ENCODE measurements around the gene MT1B. TPM values are rescaled to one million over a fixed set of nuclear protein-coding genes. Genes with fewer than 3 reads are reported as not detected.
"Not testable (repeated sequence)": the region's sequence is repeated elsewhere in the genome, so short reads cannot be mapped to it uniquely, and the experiment has no call there.

The MT1B gene
- total RNA-seq, 1 experiment from 2014 or later = not detected

DNA sequence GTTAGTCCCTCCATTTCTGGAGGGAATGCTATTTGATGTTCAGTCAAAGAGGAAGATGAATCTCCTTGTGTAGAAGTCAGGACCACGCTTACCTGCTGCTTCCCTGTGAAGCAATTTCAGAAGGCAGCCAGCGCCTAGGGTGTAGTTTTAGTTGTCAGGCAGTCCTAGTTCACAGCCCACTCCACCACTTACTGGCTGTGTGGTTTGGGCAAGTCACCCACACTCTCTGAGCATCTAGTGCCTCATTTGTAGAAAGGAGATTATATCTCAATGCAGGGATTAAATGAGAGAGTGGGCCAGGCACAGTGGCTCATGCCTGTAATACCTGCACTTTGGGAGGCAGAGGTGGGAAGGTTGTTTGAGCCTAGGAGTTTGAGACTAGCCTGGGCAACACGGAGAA lies 20.5 kb downstream of the MT1B start:
- not testable (repeated sequence) for DNase-seq (ENCODE audit: low read depth in 1 of 2, low spot score in 2 of 2); H3K27ac ChIP-seq; H3K9me3 ChIP-seq (replicated peaks); H3K4me1 ChIP-seq (replicated peaks); H3K36me3 ChIP-seq; H3K4me3 ChIP-seq
- peaks cover 42% of the 10 kb centered on the region for H3K27me3 ChIP-seq (replicated peaks)

DNA sequence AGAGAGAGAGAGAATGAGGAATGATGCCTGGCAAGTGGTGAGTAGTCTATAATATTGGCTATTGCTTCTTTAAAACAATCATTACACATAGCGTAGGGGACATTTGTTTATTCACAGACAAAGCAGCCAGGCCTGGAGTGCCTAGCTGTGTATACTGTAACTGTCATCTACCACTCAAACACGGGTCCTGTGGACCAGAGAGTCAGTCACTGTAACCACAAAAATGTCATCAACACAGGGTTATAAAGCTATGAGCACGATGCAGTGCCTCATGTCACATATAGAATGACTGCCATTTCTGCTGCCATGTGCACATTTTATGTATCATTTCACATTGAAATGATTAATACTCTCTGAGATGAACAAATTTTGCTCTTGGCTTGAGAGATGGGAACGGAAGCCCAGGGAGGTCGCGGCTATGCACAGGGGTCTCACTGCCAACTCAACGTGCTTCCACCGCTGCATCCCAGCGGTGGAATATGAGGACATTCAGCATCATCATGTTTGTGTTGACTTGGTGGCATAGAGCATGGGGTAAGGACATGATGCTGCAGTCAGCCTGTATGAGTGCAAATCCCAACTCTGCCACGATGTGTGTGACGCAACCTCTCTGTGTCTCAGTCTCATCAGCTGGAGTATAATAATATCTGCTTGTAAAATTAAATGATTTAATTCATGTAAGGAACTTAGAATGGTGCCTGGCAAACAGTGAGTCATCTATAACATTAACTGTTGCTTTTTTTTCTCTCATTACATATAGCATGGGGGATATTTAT lies 21.3 kb downstream of the MT1B start:
- no peak overlapping the region for H3K4me3 ChIP-seq
- peaks cover 34% of the 10 kb centered on the region for H3K27me3 ChIP-seq (replicated peaks)
- no peak for DNase-seq (ENCODE audit: low read depth in 1 of 2, low spot score in 2 of 2)
- no peak overlapping the region for H3K27ac ChIP-seq
- H3K36me3 ChIP-seq = no peaks in the 10 kb centered on the region
- no peaks in the 10 kb centered on the region for H3K4me1 ChIP-seq (replicated peaks)
- no peaks in the 10 kb centered on the region for H3K9me3 ChIP-seq (replicated peaks)

DNA sequence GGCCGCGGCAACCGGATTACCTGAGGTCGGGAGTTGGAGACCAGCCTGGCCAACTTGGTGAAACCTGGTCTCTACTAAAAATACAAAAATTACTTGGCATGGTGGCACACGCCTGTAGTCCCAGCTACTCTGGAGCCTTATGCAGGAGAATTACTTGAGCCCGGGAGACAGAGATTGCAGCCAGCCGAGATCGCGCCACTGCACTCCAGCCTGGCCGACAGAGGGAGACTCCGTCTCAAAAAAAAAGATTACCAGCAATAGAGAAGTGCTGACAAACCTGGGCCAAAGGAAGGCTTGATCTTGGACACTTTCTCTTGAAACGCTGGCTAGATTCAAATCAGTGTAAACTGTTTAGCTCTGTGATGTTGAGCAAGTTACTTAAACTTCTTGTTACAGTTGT lies 22.2 kb downstream of the MT1B start:
- no peak for DNase-seq (ENCODE audit: low read depth in 1 of 2, low spot score in 2 of 2)
- Histone ChIP-seq H3K4me1 (replicated peaks) (no peaks in the 10 kb centered on the region), H3K27me3 (replicated peaks) (peaks cover 24% of the 10 kb centered on the region), H3K9me3 (replicated peaks) (no peaks in the 10 kb centered on the region), H3K27ac (no peak overlapping the region), H3K36me3 (no peaks in the 10 kb centered on the region), H3K4me3 (no peak overlapping the region)

DNA sequence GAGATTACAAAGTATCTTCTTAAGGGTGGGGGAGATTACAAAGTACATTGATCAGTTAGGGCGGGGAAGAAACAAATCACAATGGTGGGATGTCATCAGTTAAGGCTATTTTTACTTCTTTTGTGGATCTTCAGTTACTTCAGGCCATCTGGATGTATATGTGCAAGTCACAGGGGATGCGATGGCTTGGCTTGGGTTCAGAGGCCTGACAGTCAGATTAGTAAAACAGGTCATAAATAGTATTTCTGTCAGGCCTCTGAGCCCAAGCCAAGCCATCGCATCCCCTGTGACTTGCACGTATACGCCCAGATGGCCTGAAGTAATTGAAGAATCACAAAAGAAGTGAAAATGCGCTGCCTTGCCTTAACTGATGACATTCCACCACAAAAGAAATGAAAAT lies 22.9 kb downstream of the MT1B start:
- not testable (repeated sequence) for H3K4me1 ChIP-seq (replicated peaks); H3K27ac ChIP-seq; H3K9me3 ChIP-seq (replicated peaks); H3K36me3 ChIP-seq; H3K4me3 ChIP-seq; DNase-seq (ENCODE audit: low read depth in 1 of 2, low spot score in 2 of 2)
- H3K27me3 ChIP-seq (replicated peaks) = peaks cover 18% of the 10 kb centered on the region

DNA sequence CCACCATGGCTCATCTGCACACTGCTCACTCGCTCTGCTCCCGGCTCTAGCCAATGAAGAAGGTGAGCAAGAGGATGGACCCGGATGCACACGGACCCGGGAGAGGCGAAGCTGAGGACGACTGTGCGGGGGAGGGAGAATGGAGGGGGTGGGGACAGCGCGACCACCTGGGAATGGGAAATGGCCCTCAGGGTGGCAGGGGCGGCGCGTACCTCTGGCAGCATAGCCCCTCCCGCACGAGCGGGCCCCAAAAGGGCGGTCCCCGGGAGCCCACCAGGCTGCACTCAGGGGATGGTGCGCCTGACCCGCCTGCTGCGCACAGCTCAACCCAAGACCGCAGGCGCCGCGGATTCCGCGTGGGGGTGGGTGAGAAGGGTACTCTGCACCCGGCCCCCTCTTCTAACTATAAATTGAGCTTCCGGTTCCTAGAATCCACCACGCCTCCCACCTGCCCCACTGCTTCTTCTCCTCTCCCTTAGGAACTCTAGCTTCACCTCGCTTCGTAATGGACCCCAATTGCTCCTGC lies 24.1 kb downstream of the MT1B start:
- Histone ChIP-seq H3K27me3 (replicated peaks) (peaks cover 7% of the 10 kb centered on the region), H3K36me3 (no peaks in the 10 kb centered on the region), H3K4me1 (replicated peaks) (no peaks in the 10 kb centered on the region), H3K4me3 (no peak overlapping the region), H3K27ac (no peak overlapping the region), H3K9me3 (replicated peaks) (no peaks in the 10 kb centered on the region)
- DNase-seq (ENCODE audit: low read depth in 1 of 2, low spot score in 2 of 2) = no peak

DNA sequence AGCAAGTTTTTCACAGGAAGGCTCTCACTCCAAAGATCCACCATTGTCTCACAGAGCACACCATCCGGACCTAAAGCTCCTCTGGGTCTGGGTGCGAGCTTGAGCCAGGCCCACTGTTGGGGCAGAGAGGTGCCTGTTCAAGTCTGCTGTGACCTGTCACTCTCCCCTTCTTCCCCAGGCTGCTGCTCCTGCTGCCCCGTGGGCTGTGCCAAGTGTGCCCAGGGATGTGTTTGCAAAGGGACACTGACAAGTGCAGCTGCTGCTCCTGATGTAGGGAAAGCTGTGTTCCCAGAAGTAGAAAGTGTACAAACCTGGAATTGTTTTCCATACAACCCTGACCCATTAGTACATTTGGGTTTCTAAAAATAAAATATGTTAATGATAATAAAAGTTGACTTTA lies 25.8 kb downstream of the MT1B start:
- Histone ChIP-seq H3K4me1 (replicated peaks) (peaks cover 5% of the 10 kb centered on the region; the same call in 1 of the 2 replicates), H3K4me3 (no peak overlapping the region), H3K36me3 (no peaks in the 10 kb centered on the region), H3K27ac (no peak overlapping the region), H3K9me3 (replicated peaks) (no peaks in the 10 kb centered on the region), H3K27me3 (replicated peaks) (peaks cover 7% of the 10 kb centered on the region)
- DNase-seq (ENCODE audit: low read depth in 1 of 2, low spot score in 2 of 2) = no peak

DNA sequence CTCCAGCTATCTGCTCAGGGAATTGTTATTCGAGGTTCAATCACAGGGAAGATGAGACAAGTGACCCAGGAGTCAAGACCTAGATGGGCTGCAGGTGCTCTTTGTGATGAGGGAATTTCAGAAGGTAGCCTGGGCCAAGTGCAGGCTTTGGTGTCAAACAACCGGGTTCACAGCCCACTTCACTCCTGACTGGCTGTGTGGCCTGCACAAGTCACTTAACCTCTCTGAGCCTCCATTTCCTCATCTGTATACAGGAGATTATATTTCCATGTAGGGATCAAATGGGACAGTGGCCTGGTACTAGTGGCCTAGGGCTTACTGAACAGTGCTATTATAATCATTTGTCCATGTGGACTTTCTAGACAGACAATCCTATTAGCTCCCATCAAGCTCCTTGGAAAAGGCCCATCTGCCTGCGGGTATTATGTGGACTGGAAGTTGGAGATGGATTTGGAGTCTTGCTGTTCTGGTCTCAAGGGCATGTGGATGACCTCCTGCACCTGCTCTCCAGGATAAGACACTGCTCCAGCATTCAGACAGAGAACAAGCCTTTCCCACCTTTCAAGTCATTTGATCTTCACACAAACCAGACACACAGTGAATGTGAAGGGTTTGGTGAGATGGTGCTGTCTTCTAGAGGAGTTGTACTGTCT lies 27.5 kb downstream of the MT1B start:
- no peak overlapping the region for H3K27ac ChIP-seq
- H3K4me1 ChIP-seq (replicated peaks) = peaks cover 12% of the 10 kb centered on the region
- H3K27me3 ChIP-seq (replicated peaks) = peaks cover 7% of the 10 kb centered on the region
- H3K36me3 ChIP-seq = no peaks in the 10 kb centered on the region
- DNase-seq (ENCODE audit: low read depth in 1 of 2, low spot score in 2 of 2) = no peak
- H3K4me3 ChIP-seq = no peak overlapping the region
- H3K9me3 ChIP-seq (replicated peaks) = no peaks in the 10 kb centered on the region

DNA sequence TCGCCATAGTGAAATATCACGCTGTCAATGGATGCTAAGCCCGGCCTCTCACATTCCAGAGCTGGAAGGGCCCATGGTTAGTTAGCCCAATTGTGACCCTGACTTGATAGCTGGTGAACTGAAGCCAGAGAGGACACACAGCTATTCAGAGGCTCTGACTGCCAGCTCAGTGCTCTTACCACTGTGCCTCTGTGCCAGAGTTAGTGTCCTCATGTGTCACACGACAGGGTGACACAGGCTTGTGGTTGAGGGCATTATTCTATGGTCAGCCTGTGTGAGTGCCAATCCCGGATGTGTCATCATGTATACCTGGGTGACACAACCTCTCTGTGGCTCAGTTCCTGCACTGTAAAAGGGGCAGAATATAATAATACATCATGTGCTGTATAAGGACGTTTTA lies 28.1 kb downstream of the MT1B start:
- peaks cover 12% of the 10 kb centered on the region for H3K4me1 ChIP-seq (replicated peaks)
- no peak overlapping the region for H3K4me3 ChIP-seq
- H3K27me3 ChIP-seq (replicated peaks) = peaks cover 7% of the 10 kb centered on the region
- H3K36me3 ChIP-seq = no peaks in the 10 kb centered on the region
- DNase-seq (ENCODE audit: low read depth in 1 of 2, low spot score in 2 of 2) = no peak
- H3K9me3 ChIP-seq (replicated peaks) = no peaks in the 10 kb centered on the region
- no peak overlapping the region for H3K27ac ChIP-seq

DNA sequence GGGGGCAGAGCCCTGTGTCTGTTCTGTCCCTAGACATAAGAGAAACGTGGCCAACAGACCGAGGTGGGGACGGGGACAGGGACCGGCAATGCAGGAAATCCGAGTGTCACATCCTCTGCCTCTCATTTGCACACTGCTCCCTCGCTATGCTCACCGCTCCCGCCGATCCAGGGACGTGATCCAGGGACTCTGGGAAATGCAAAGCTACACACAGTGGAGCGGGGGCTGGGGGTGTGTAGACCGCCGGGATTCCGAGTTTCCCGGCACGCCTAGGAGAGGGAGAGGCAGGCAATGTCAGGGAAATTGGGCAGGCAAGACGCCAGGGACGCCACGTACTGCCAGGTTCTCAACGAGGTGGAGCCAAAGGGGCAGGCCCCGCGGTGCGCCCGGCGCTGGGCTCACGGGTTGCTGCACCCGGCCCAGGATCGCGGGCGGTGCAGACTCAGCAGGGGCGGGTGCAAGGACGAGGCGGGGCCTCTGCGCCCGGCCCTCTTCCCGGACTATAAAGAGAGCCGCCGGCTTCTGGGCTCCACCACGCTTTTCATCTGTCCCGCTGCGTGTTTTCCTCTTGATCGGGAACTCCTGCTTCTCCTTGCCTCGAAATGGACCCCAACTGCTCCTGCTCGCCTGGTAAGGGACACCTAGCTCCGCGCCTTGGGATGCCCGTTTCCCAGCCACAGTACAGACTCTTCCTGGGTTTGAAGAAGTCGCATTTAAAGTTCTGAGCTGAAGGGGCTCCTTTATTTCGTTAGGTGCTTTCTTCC lies 30.4 kb downstream of the MT1B start, which contains the start of gene MT1X:
MT1X (plus strand) TSS at position 532 of the 764 bp plus-strand sequence; CDS start at position 603, 71 bp downstream.
- 0 out of 2 replicates have a peak, but pooled peaks cover 4% of the 10 kb centered on the region for H3K9me3 ChIP-seq (replicated peaks)
- peaks cover under 1% of the 10 kb centered on the region; the same call in 1 of the 2 replicates for H3K27me3 ChIP-seq (replicated peaks)
- peak within 1 kb of the TSS; percentile 41 for H3K4me3 ChIP-seq
- peaks cover 12% of the 10 kb centered on the region for H3K4me1 ChIP-seq (replicated peaks)
- H3K27ac ChIP-seq = no peak within 1 kb of the TSS; the same call in 1 of the 2 replicates
- DNase-seq (ENCODE audit: low read depth in 1 of 2, low spot score in 2 of 2) = peak; percentile 81 to 83
- no peaks in the 10 kb centered on the region for H3K36me3 ChIP-seq

DNA sequence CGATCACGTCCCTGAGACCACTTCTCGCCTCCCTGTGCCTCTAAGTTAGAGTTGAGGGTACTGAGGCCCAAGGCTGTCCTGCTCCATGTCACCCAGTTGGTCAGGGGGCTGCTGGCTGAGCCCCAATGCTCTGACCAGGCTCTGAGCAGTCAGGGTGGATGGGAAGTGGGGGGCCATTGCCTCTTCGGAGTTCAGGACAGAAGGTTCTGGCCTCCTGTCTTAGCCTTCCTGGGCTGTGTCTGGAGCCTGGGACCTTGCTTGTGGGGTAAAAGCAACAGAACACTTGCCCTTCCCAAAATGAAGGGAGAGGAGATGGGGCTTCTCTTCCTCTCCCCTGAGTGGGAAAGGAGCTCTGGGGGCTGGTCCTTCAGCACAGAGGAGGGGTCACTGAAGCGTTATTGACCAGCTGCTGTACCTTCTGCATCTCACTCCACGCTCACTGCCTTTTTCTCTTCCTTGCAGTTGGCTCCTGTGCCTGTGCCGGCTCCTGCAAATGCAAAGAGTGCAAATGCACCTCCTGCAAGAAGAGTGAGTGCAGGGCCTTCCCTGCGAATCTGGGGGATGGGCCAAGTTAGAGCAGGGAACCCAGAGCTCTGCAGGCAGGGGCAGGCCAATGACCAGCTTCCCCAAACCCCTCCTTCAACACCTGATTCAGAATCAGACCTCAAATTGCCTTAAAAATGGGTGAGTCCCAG lies 31.2 kb downstream of the MT1B start:
- peak overlapping the region; percentile 41 for H3K4me3 ChIP-seq
- 0 out of 2 replicates have a peak, but pooled peaks cover 4% of the 10 kb centered on the region for H3K9me3 ChIP-seq (replicated peaks)
- DNase-seq (ENCODE audit: low read depth in 1 of 2, low spot score in 2 of 2) = no peak
- H3K27ac ChIP-seq = no peak overlapping the region; the same call in 1 of the 2 replicates
- peaks cover 12% of the 10 kb centered on the region for H3K4me1 ChIP-seq (replicated peaks)
- no peaks in the 10 kb centered on the region for H3K27me3 ChIP-seq (replicated peaks)
- H3K36me3 ChIP-seq = no peaks in the 10 kb centered on the region

DNA sequence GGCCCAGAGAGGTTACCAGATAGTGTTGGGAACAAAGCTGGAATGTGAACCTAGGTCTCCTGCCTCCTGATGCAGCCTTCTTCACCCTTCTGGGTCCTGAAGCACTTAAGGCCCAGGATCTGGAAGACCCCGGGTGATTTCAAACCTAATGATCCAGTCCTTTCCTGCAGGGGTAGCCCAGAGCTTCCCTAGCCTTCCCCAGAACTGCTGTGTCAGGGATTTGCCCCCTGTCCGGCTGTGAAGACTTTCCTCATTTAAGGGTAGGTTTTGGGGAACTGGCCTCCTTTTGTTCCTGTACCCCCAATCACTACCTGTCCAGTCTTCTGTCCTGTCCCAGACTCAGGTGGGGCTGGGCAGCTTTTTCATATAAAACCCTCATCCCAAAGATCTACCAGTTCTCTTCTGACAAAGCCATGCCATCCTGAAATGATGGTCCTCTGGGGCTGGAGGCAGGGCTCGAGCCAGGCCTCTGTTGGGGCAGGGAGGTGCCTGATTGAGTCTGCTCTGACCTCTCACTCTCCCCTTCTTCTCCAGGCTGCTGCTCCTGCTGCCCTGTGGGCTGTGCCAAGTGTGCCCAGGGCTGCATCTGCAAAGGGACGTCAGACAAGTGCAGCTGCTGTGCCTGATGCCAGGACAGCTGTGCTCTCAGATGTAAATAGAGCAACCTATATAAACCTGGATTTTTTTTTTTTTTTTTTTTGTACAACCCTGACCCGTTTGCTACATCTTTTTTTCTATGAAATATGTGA lies 31.9 kb downstream of the MT1B start:
- 0 out of 2 replicates have a peak, but pooled peaks cover 4% of the 10 kb centered on the region for H3K9me3 ChIP-seq (replicated peaks)
- no peak overlapping the region for H3K27ac ChIP-seq
- peaks cover 12% of the 10 kb centered on the region for H3K4me1 ChIP-seq (replicated peaks)
- H3K27me3 ChIP-seq (replicated peaks) = no peaks in the 10 kb centered on the region
- H3K36me3 ChIP-seq = no peaks in the 10 kb centered on the region
- DNase-seq (ENCODE audit: low read depth in 1 of 2, low spot score in 2 of 2) = no peak
- H3K4me3 ChIP-seq = no peak overlapping the region

DNA sequence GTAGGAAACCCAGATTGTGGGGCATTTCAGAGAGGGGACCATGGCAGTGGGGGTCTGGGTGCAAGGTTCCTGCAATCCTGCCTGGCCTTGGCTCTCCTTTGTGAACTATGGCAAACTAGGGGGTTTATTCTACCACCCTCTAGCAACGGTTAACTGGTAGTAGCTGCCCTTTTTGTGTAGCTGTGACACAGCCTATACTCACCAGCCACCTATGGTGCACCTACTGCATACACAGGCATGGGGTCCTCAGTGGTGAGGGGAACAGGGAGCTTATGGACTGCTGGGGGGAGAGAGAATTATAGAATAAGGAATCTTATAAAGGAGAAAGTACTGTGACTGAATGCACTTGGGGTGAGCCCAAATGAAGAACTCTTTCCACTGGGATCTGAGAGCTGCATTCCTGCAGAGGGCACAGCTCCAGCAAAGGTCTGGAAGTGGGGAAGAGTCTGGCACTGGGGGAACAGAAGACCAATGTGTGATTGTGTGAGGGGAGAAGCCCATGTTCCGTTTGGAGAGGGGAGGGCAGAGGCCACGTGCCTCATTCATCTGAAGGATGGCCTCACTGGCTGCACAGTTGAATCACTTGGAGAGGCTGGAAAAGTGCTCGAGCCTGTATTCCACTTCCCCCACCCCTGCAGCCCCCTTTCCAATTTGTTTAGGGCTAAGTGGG lies 32.7 kb downstream of the MT1B start:
- H3K4me1 ChIP-seq (replicated peaks) = peaks cover 12% of the 10 kb centered on the region
- no peak for DNase-seq (ENCODE audit: low read depth in 1 of 2, low spot score in 2 of 2)
- no peak overlapping the region for H3K4me3 ChIP-seq
- H3K27ac ChIP-seq = no peak overlapping the region
- H3K27me3 ChIP-seq (replicated peaks) = no peaks in the 10 kb centered on the region
- H3K36me3 ChIP-seq = no peaks in the 10 kb centered on the region
- H3K9me3 ChIP-seq (replicated peaks) = 0 out of 2 replicates have a peak, but pooled peaks cover 4% of the 10 kb centered on the region
